Measurements from ENCODE around the gene ADGRF1. TPM values are rescaled to one million over a fixed set of nuclear protein-coding genes. Genes with fewer than 3 reads are reported as not detected.

The ADGRF1 gene
- total RNA-seq, 4 donors from 2014 or later, result not detected

- DNase-seq (ENCODE audit: low spot score in 2 of 2), result no peak
- H3K9me3 ChIP-seq, result no peaks in the 10 kb centered on the region
- H3K36me3 ChIP-seq, result no peaks in the 10 kb centered on the region
- H3K27me3 ChIP-seq, result no peaks in the 10 kb centered on the region
- no peak overlapping the region for H3K4me3 ChIP-seq
- no peak overlapping the region for H3K27ac ChIP-seq
- 89 to 92% methylated on average over 5 of the region's 5 CpGs for WGBS, 2 donors
- TF ChIP-seq EP300 (IDR thresholded peaks at IDR 0.05), result no peak
- TF ChIP-seq POLR2A (IDR thresholded peaks at IDR 0.05), result no peak
- TF ChIP-seq CTCF (IDR thresholded peaks at IDR 0.05), result no peak
- peaks cover 0 to 44% (median 12%) of the 10 kb centered on the region in 4 donors for H3K4me1 ChIP-seq
Measured at GRCh38 chr6:47080083-47080596, 38.0 kb upstream of the ADGRF1 start.

- no peak overlapping the region for H3K4me3 ChIP-seq
- H3K4me1 ChIP-seq, result peaks cover 0 to 44% (median 12%) of the 10 kb centered on the region in 4 donors
- no peak for DNase-seq (ENCODE audit: low spot score in 2 of 2)
- no peaks in the 10 kb centered on the region for H3K36me3 ChIP-seq
- no peak overlapping the region for H3K27ac ChIP-seq
- no peaks in the 10 kb centered on the region for H3K27me3 ChIP-seq
- TF ChIP-seq CTCF (IDR thresholded peaks at IDR 0.05), result no peak
- TF ChIP-seq EP300 (IDR thresholded peaks at IDR 0.05), result no peak
- TF ChIP-seq POLR2A (IDR thresholded peaks at IDR 0.05), result no peak
- no peaks in the 10 kb centered on the region for H3K9me3 ChIP-seq
- 92 to 94% methylated on average over 7 of the region's 7 CpGs for WGBS, 2 donors
Measured at GRCh38 chr6:47079638-47080037, 37.5 kb upstream of the ADGRF1 start.

- no peak for TF ChIP-seq POLR2A (IDR thresholded peaks at IDR 0.05)
- no peak for TF ChIP-seq EP300 (IDR thresholded peaks at IDR 0.05)
- TF ChIP-seq CTCF (IDR thresholded peaks at IDR 0.05), result no peak
- Histone ChIP-seq H3K4me3 (no peak overlapping the region), H3K9me3 (no peaks in the 10 kb centered on the region), H3K36me3 (no peaks in the 10 kb centered on the region), H3K27me3 (no peaks in the 10 kb centered on the region), H3K27ac (no peak overlapping the region), H3K4me1 (peaks cover 0 to 38% (median 12%) of the 10 kb centered on the region in 4 donors)
- WGBS, 2 donors, result 82 to 84% methylated on average over 6 of the region's 6 CpGs
- DNase-seq (ENCODE audit: low spot score in 2 of 2), result no peak
Measured at GRCh38 chr6:47078991-47079390, 36.9 kb upstream of the ADGRF1 start.

- peak overlapping the region in 2 of 4 donors; percentile 20 to 57 for H3K27ac ChIP-seq
- H3K4me3 ChIP-seq, result no peak overlapping the region
- DNase-seq (ENCODE audit: low spot score in 2 of 2), result no peak
- TF ChIP-seq EP300 (IDR thresholded peaks at IDR 0.05) (peak in 1 of 2 donors; percentile 35), POLR2A (IDR thresholded peaks at IDR 0.05) (no peak)
- H3K36me3 ChIP-seq, result no peaks in the 10 kb centered on the region
- peaks cover 0 to 29% (median 8%) of the 10 kb centered on the region in 4 donors for H3K4me1 ChIP-seq
- no peaks in the 10 kb centered on the region for H3K9me3 ChIP-seq
- no peaks in the 10 kb centered on the region for H3K27me3 ChIP-seq
- 36 to 39% methylated on average over 9 of the region's 9 CpGs for WGBS, 2 donors
Measured at GRCh38 chr6:47076422-47077344, 34.6 kb upstream of the ADGRF1 start.

GRCh38 chr6:47075741-47076421, 33.7 kb upstream of the ADGRF1 start:
- Histone ChIP-seq H3K4me1 (peaks cover 0 to 29% (median 8%) of the 10 kb centered on the region in 4 donors), H3K36me3 (no peaks in the 10 kb centered on the region), H3K27me3 (no peaks in the 10 kb centered on the region), H3K27ac (peak overlapping the region in 3 of 4 donors; percentile 12 to 57 (median 20)), H3K9me3 (no peaks in the 10 kb centered on the region), H3K4me3 (no peak overlapping the region)
- no peak for DNase-seq (ENCODE audit: low spot score in 2 of 2)
- no peak for TF ChIP-seq POLR2A (IDR thresholded peaks at IDR 0.05)
- no peak for TF ChIP-seq EP300 (IDR thresholded peaks at IDR 0.05)
- no peak for TF ChIP-seq CTCF (IDR thresholded peaks at IDR 0.05)
- 40% methylated on average over 8 of the region's 8 CpGs for WGBS, 2 donors

Measured in tibial nerve (tissue), 4 donors.